Fibroblast of villous mesenchyme (primary cell): ENCODE results near the gene DNAH11. TPM values are rescaled to one million over a fixed set of nuclear protein-coding genes. Genes with fewer than 3 reads are reported as not detected.

Source experiments
- DNase-seq: peaks from one replicate; pipeline ENCODE4 v3.0.0-alpha.2; 2010; ENCODE audit warnings: low read depth
- H3K4me3 ChIP-seq: 2 replicates; pipeline ENCODE4 v1.5.1; 2011; ENCODE audit warnings: low read depth, mild to moderate bottlenecking, low read length
- total RNA-seq: library from RNA; depleted of rRNA; stranded (reverse); fragments of >200 nt; gene quantifications from 2 replicates; pipeline ENCODE4 v1.2.3, GENCODE V29; 2012
- TF ChIP-seq, protein P1 (sequence below): IDR thresholded peaks from 2 replicates; pipeline ENCODE4 v1.5.1; 2012; ENCODE audit warnings: low read depth, mild to moderate bottlenecking, low read length; ENCODE audit not compliant: insufficient read depth

DNAH11 gene
- total RNA-seq, 1 donor: under 0.01 TPM

- TF ChIP-seq, protein P1, sequence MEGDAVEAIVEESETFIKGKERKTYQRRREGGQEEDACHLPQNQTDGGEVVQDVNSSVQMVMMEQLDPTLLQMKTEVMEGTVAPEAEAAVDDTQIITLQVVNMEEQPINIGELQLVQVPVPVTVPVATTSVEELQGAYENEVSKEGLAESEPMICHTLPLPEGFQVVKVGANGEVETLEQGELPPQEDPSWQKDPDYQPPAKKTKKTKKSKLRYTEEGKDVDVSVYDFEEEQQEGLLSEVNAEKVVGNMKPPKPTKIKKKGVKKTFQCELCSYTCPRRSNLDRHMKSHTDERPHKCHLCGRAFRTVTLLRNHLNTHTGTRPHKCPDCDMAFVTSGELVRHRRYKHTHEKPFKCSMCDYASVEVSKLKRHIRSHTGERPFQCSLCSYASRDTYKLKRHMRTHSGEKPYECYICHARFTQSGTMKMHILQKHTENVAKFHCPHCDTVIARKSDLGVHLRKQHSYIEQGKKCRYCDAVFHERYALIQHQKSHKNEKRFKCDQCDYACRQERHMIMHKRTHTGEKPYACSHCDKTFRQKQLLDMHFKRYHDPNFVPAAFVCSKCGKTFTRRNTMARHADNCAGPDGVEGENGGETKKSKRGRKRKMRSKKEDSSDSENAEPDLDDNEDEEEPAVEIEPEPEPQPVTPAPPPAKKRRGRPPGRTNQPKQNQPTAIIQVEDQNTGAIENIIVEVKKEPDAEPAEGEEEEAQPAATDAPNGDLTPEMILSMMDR: no peak
- DNase-seq: no peak
- H3K4me3 ChIP-seq: no peak overlapping the region
Observed at GRCh38 chr7:21704359-21704758, 161.5 kb downstream of the DNAH11 start.

DNA sequence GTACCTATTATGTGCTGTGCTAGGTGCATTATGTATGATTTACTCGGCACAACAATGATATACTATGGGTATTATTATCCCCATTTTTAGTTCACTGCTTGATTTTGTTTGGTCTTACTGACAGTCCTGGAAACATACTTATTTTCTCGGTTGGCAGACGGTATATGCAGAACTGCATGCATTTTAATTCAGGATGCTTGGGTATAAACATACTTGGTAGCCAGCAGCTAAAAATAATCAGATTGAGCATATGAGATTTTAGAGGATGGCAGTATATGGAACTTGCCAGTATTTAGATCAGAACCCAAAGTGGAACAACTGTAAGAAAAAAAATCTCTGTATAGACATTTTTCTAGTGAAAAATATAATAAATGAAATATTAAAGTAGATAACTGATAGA lies 163.3 kb downstream of the DNAH11 start:
- H3K4me3 ChIP-seq: no peak overlapping the region
- DNase-seq: no peak
- TF ChIP-seq, protein P1: no peak

GRCh38 chr7:21707566-21707965 lies 164.7 kb downstream of the DNAH11 start:
- DNase-seq: no peak
- no peak overlapping the region for H3K4me3 ChIP-seq
- TF ChIP-seq, protein P1: no peak

DNA sequence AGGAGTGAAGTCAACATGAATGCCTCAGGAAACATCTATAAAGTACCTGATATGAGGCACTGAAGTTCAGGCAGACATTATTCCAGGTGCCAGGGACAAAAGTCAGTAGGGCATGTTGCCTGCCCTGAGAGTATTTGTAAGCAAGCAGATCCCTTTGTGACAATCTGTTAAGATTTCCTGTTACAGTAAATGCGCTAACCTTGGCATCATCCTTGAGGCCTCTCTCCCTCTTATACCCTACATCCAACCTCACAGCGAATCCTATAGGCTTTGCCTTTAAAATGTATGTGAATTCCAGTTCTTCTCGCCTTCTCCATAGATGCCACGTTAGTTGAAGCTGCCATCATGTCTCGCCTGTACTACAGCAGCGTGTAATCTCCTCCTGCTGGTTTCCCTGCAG lies 165.3 kb downstream of the DNAH11 start:
- TF ChIP-seq, protein P1: no peak
- H3K4me3 ChIP-seq: no peak overlapping the region
- DNase-seq: no peak

DNA sequence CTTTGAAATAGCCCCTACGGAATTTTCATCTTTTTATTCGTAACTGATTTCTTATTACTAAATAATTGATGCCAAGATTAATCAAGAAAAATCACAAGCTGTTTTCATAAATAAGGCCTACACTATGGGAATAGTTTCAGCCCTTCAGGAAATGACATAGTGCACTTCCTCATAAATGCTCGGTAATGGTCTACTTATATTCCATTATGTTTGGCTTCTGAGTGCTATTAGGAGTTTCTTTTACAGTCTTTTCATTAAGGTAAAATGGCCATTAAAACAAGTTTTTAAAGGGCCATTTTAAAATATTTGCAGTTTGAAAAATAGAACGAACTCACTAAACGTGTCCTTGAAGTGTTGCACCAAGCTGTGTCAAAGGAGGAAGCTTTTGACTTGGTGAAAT lies 174.5 kb downstream of the DNAH11 start:
- DNase-seq: no peak
- TF ChIP-seq, protein P1: no peak
- no peak overlapping the region for H3K4me3 ChIP-seq

DNA sequence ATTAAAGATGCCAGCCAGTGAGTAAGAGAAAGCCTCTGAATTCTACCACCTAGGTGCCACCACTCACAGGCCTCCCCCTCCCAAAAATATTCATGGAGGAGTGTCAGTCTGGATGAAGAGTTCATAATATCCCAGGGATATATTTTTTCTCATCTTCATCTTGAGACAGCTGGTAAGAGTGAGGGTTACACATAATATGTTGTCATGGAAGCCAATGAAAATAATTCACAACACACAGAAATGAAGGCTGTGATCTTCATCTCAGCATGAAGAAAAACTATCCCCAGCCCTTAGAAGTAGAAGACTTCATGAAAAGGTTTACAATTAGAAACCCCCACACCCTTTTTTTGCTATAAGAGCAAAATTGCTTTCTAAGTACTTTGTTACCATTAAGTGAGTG lies 175.6 kb downstream of the DNAH11 start:
- no peak for DNase-seq
- TF ChIP-seq, protein P1: no peak

GRCh38 chr7:21719846-21720245 lies 177.0 kb downstream of the DNAH11 start:
- DNase-seq: no peak
- TF ChIP-seq, protein P1: no peak
- no peak overlapping the region for H3K4me3 ChIP-seq

More for the DNA sequence above, 175.6 kb downstream of the DNAH11 start:
- no peak overlapping the region for H3K4me3 ChIP-seq
